Psoas muscle (tissue), 8 donors: Measurements from ENCODE around the gene MYRIP. TPM values are rescaled to one million over a fixed set of nuclear protein-coding genes. Genes with fewer than 3 reads are reported as not detected.
"Not testable (repeated sequence)": the region's sequence is repeated elsewhere in the genome, so short reads cannot be mapped to it uniquely, and the experiment has no call there.

ENCODE experiments used
- ATAC-seq, 4 donors: fragments of 200-7000 bp; cut with Tn5 transposase; one replicate each; pipeline ENCODE4 v1.9.1; 2020; ENCODE audit warnings: moderate library complexity in 3 of 4, mild to moderate bottlenecking in 2 of 4
- DNase-seq, 2 donors: peaks; one replicate each; pipeline ENCODE4 v3.0.0-alpha.2; 2020
- H3K27ac ChIP-seq: fragments of 200-600 bp; one replicate; pipeline ENCODE4 v1.8.0; 2022
- H3K27me3 ChIP-seq, 3 donors: fragments of 200-600 bp in 1 of 3; one replicate each; pipeline versions ENCODE4 v1.6.1 to v1.8.0; 2013 to 2022; ENCODE audit warnings: low read length in 2 of 3, mild to moderate bottlenecking in 2 of 3, moderate library complexity in 1 of 3; ENCODE audit not compliant: insufficient read depth in 3 of 3
- H3K36me3 ChIP-seq, 2 donors: fragments of 200-600 bp in 1 of 2; one replicate each; pipeline versions ENCODE4 v1.6.1 to v1.8.0; 2013 to 2022; ENCODE audit warnings: low read depth in 1 of 2, mild to moderate bottlenecking in 1 of 2, moderate library complexity in 1 of 2; ENCODE audit not compliant: insufficient read depth in 1 of 2
- H3K4me1 ChIP-seq: fragments of 200-600 bp; one replicate; pipeline ENCODE4 v1.8.0; 2022
- H3K4me3 ChIP-seq: fragments of 200-600 bp; one replicate; pipeline ENCODE4 v1.8.0; 2022; ENCODE audit warnings: mild to moderate bottlenecking
- H3K9me3 ChIP-seq: fragments of 200-600 bp; one replicate; pipeline ENCODE4 v1.8.0; 2022
- CTCF ChIP-seq: fragments of 200-600 bp; IDR thresholded peaks from one replicate; pipeline ENCODE4 v1.8.0; 2022; ENCODE audit warnings: antibody characterized with exemption
- WGBS, 3 donors: extraction: QIAGEN DNeasy Blood & Tissue Kit; methylation state at CpG; one replicate each; pipeline versions ENCODE4 v1.1.6 to v1.1.7; 2013; 5-methylcytosine and 5-hydroxymethylcytosine counted together
- intact Hi-C, 2 donors: fragments of 100-400 bp; cut with DNase I; formaldehyde crosslinking; loops; one replicate each; pipeline versions ENCODE4 v1.11.0 to v1.14.2; 2022
- polyA plus RNA-seq, 3 donors: library from polyadenylated mRNA; stranded (reverse); fragments of 200-250 nt; gene quantifications; one replicate each; pipeline ENCODE4 v1.2.3, GENCODE V29; 2013
- total RNA-seq, 4 donors: library from RNA; stranded (reverse); fragmentation: NEBNext Ultra II Directional in 2 of 4; extraction: Animal tissue kit (Norgen Biotek cat#: 25700) in 2 of 4; gene quantifications; one replicate each; pipeline versions ENCODE4 v1.2.1 to v1.2.4, GENCODE V29; 2021 to 2023
- donor health status: healthy with polysubstance abuse.
- donor health status: DM: no; HTN: no; CAD: no; lungs with moderate emphysema.
- donor health status: Bipolar disorder and iron deficiency.
- donor health status: healthy.
- donor health status: DM: yes; HTN: yes; CAD: no.
- donor health status: DM: no; HTN: no; CAD: no.
- donor health status: DM: no; HTN: no; CAD: no.
- donor health status: DM: yes; HTN: yes; CAD: no.

MYRIP gene
- total and polyA plus RNA-seq, 7 donors, result 0.35 to 2.8 (median 1.1) TPM

- Histone ChIP-seq H3K9me3 (no peaks in the 10 kb centered on the region), H3K27me3 (no peaks in the 10 kb centered on the region), H3K36me3 (no peaks in the 10 kb centered on the region), H3K27ac (no peak overlapping the region), H3K4me1 (peaks cover 12% of the 10 kb centered on the region), H3K4me3 (no peak overlapping the region)
- DNase-seq (no peak), ATAC-seq (no peak)
- no peak for TF ChIP-seq CTCF
- intact Hi-C loops, result no loop called here
These were observed 321.3 kb downstream of the MYRIP start for GRCh38 chr3:40130721-40131120.

- H3K9me3 ChIP-seq, DNase-seq, H3K36me3 ChIP-seq, H3K27me3 ChIP-seq, H3K4me3 ChIP-seq, intact Hi-C loops, H3K27ac ChIP-seq, ATAC-seq: not testable (repeated sequence)
- 88 to 96% (median 93%) methylated on average over 20 to 22 of the region's 22 CpGs for WGBS, 3 donors
- peaks cover 12% of the 10 kb centered on the region for H3K4me1 ChIP-seq
These were observed 324.6 kb downstream of the MYRIP start for GRCh38 chr3:40133886-40134575.

GRCh38 chr3:40137591-40138295 is 328.3 kb downstream of the MYRIP start:
- Histone ChIP-seq H3K9me3 (peaks cover 6% of the 10 kb centered on the region), H3K27ac (no peak overlapping the region), H3K36me3 (no peaks in the 10 kb centered on the region), H3K4me1 (no peaks in the 10 kb centered on the region), H3K27me3 (no peaks in the 10 kb centered on the region), H3K4me3 (no peak overlapping the region)
- no peak for TF ChIP-seq CTCF
- intact Hi-C loops, result no loop called here
- ATAC-seq (no peak), DNase-seq (no peak)
- WGBS, 3 donors, result 68 to 72% (median 71%) methylated on average over 5 of the region's 5 CpGs

GRCh38 chr3:40143283-40144090 is 334.1 kb downstream of the MYRIP start:
- H3K9me3 ChIP-seq, result peaks cover 6% of the 10 kb centered on the region
- H3K27ac ChIP-seq, result no peak overlapping the region
- H3K27me3 ChIP-seq, result no peaks in the 10 kb centered on the region
- no peaks in the 10 kb centered on the region for H3K4me1 ChIP-seq
- 78 to 84% (median 81%) methylated on average over 10 of the region's 10 CpGs for WGBS, 3 donors
- H3K4me3 ChIP-seq, result no peak overlapping the region
- DNase-seq, result no peak
- H3K36me3 ChIP-seq, result no peaks in the 10 kb centered on the region
- intact Hi-C loops, result no loop called here
- ATAC-seq, result no peak
- TF ChIP-seq CTCF, result no peak

- Histone ChIP-seq H3K36me3 (no peaks in the 10 kb centered on the region), H3K9me3 (no peaks in the 10 kb centered on the region), H3K27me3 (no peaks in the 10 kb centered on the region), H3K27ac (no peak overlapping the region), H3K4me3 (no peak overlapping the region), H3K4me1 (peaks cover 3% of the 10 kb centered on the region)
- 84 to 98% (median 92%) methylated on average over 2 of the region's 2 CpGs for WGBS, 3 donors
- ATAC-seq, result no peak
- no peak for TF ChIP-seq CTCF
- intact Hi-C loops, result no loop called here
- DNase-seq, result no peak
These were observed 339.4 kb downstream of the MYRIP start for GRCh38 chr3:40148827-40149226.
